ENCODE data around the gene ZIC1. TPM values are rescaled to one million over a fixed set of nuclear protein-coding genes. Genes with fewer than 3 reads are reported as not detected.

The ZIC1 gene
- total RNA-seq, 4 donors from 2014 or later, result 3.9 TPM; not detected in 3

DNA sequence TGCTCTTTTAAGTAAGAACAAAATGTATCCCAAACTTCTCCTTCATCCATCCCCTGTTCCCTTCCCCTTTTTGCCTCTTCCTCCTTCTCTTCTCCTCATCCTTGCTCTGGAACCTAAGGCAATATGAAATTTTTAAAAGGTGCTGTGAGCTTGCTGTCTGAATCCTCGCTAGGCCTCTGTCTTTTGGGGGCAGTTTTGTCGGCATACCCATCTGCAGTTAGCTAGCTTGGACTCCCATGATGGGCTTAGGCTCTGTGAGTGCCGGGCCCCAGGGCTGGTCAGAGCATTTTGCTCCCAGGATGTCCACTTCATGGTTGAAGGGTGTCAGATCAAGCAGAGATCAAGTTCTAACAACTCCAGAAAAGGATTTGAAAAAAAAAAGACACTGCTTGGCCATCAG is 18.6 kb downstream of the ZIC1 start:
- 75% methylated on average over 3 of the region's 3 CpGs for WGBS
- no peak overlapping the region for H3K4me3 ChIP-seq
- no peaks in the 10 kb centered on the region for H3K9me3 ChIP-seq
- peaks cover 5% of the 10 kb centered on the region for H3K4me1 ChIP-seq
- H3K36me3 ChIP-seq, result no peaks in the 10 kb centered on the region
- H3K27ac ChIP-seq, result no peak overlapping the region
- peaks cover 66% of the 10 kb centered on the region for H3K27me3 ChIP-seq
- DNase-seq (ENCODE audit: low spot score in 2 of 2), result no peak
- TF ChIP-seq, protein P1, sequence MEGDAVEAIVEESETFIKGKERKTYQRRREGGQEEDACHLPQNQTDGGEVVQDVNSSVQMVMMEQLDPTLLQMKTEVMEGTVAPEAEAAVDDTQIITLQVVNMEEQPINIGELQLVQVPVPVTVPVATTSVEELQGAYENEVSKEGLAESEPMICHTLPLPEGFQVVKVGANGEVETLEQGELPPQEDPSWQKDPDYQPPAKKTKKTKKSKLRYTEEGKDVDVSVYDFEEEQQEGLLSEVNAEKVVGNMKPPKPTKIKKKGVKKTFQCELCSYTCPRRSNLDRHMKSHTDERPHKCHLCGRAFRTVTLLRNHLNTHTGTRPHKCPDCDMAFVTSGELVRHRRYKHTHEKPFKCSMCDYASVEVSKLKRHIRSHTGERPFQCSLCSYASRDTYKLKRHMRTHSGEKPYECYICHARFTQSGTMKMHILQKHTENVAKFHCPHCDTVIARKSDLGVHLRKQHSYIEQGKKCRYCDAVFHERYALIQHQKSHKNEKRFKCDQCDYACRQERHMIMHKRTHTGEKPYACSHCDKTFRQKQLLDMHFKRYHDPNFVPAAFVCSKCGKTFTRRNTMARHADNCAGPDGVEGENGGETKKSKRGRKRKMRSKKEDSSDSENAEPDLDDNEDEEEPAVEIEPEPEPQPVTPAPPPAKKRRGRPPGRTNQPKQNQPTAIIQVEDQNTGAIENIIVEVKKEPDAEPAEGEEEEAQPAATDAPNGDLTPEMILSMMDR (IDR thresholded peaks at IDR 0.05), result no peak
- TF ChIP-seq POLR2A (IDR thresholded peaks at IDR 0.05) (no peak), POLR2AphosphoS5 (IDR thresholded peaks at IDR 0.05) (no peak), EP300 (IDR thresholded peaks at IDR 0.05) (no peak)

DNA sequence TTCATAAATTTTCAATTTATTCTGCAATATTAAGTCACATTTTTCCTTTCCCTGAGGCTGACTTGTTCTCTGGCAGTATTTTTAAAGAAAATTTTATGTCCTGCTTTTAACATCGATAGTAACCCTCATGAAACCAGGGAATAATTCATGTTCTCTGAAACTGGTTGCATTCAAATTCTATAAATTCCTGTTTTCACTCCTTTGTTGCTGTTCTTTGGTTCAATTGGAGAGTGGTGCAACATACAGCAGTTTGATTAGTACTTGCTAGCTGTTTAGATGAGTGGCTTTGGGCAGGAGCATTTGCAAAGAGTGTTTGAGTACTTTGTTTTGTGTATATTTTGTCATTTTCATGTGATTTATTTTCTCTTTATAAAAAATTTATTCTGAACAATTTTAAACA is 19.2 kb downstream of the ZIC1 start:
- Histone ChIP-seq H3K4me1 (peaks cover 1% of the 10 kb centered on the region), H3K9me3 (no peaks in the 10 kb centered on the region), H3K27ac (no peak overlapping the region), H3K27me3 (peaks cover 63% of the 10 kb centered on the region), H3K4me3 (no peak overlapping the region), H3K36me3 (no peaks in the 10 kb centered on the region)
- no peak for TF ChIP-seq POLR2AphosphoS5 (IDR thresholded peaks at IDR 0.05)
- TF ChIP-seq EP300 (IDR thresholded peaks at IDR 0.05), result no peak
- no peak for TF ChIP-seq POLR2A (IDR thresholded peaks at IDR 0.05)
- TF ChIP-seq, protein P1 (IDR thresholded peaks at IDR 0.05), result no peak
- no peak for DNase-seq (ENCODE audit: low spot score in 2 of 2)
- 78% methylated on average over 1 of the region's 1 CpG for WGBS

DNA sequence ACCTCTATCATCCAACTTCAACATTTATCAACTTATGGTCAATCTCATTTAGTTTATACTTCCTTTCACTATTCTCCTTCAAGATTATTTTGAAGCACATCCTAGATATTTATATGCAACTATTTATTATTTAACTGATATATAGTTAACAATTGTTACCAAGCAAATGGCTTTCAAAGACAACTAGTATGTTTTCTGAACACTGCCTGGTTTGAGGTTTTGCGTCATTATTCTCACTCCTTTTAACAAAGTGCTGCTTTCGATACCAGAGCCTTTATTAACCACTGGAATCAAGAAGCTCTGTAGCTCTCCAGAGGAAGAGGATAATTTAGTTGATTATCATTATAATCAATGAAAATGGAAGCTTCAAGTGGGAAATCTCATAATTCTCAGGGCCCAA is 19.6 kb downstream of the ZIC1 start:
- WGBS, result 92% methylated on average over 2 of the region's 2 CpGs
- no peak overlapping the region for H3K27ac ChIP-seq

DNA sequence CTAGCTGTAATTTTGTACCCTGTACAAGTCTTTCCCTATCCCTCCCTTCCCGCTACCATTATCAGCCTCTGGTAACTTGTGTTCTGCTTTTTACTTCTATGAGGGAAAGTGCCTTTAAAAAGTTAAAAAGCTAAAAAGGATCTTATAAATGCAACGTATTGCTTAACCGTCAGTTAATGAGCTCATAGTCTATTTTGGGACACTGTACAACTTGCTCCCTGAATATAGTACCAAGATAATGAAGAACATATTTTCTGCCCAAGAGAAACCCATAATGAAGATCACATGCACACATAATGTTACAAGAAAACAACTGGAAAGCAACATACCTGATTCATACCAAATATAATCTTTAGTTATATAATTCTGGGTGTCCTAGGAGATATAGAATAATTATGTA is 22.6 kb downstream of the ZIC1 start:
- no peak for DNase-seq (ENCODE audit: low spot score in 2 of 2)
- Histone ChIP-seq H3K4me3 (no peak overlapping the region), H3K9me3 (no peaks in the 10 kb centered on the region), H3K4me1 (no peaks in the 10 kb centered on the region), H3K36me3 (no peaks in the 10 kb centered on the region), H3K27ac (no peak overlapping the region), H3K27me3 (peaks cover 30% of the 10 kb centered on the region)
- 42% methylated on average over 3 of the region's 3 CpGs for whole genome bisulfite sequencing
- no peak for TF ChIP-seq EP300 (IDR thresholded peaks at IDR 0.05)
- TF ChIP-seq, protein P1 (IDR thresholded peaks at IDR 0.05), result no peak
- TF ChIP-seq POLR2AphosphoS5 (IDR thresholded peaks at IDR 0.05), result no peak
- no peak for TF ChIP-seq POLR2A (IDR thresholded peaks at IDR 0.05)

More for the DNA sequence above, 19.6 kb downstream of the ZIC1 start:
- DNase-seq (ENCODE audit: low spot score in 2 of 2), result no peak
- TF ChIP-seq, protein P1 (IDR thresholded peaks at IDR 0.05), result no peak
- no peak for TF ChIP-seq POLR2A (IDR thresholded peaks at IDR 0.05)
- TF ChIP-seq EP300 (IDR thresholded peaks at IDR 0.05), result no peak
- TF ChIP-seq POLR2AphosphoS5 (IDR thresholded peaks at IDR 0.05), result no peak
- no peaks in the 10 kb centered on the region for H3K36me3 ChIP-seq
- H3K27me3 ChIP-seq, result peaks cover 59% of the 10 kb centered on the region
- H3K9me3 ChIP-seq, result no peaks in the 10 kb centered on the region
- H3K4me1 ChIP-seq, result no peaks in the 10 kb centered on the region
- H3K4me3 ChIP-seq, result no peak overlapping the region

DNA sequence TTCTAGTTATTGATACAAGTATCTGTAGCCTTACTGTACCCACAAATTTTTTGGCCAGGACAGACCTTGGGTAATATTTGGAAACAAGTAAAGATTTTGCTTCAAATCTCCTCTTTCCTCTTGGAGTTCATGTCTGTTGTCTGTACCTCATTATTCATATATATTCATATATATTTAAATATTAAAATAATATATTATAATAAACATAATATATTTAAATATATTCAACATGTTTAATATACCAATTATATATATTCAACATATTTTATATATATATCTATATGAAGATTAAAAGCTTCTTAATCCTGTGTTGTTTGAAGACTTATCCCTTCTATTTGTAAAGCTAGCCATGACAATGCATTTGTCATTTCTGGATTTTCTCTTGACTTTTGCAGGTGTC is 38.1 kb downstream of the ZIC1 start:
- Histone ChIP-seq H3K27me3 (peaks cover under 1% of the 10 kb centered on the region), H3K4me3 (no peak overlapping the region), H3K36me3 (no peaks in the 10 kb centered on the region), H3K27ac (no peak overlapping the region), H3K4me1 (no peaks in the 10 kb centered on the region), H3K9me3 (no peaks in the 10 kb centered on the region)
- no peak for DNase-seq (ENCODE audit: low spot score in 2 of 2)
- TF ChIP-seq EP300 (IDR thresholded peaks at IDR 0.05) (no peak), POLR2A (IDR thresholded peaks at IDR 0.05) (no peak), POLR2AphosphoS5 (IDR thresholded peaks at IDR 0.05) (no peak)
- TF ChIP-seq, protein P1 (IDR thresholded peaks at IDR 0.05), result no peak

Data from suprapubic skin (tissue), 4 donors.